NCI-H2029 treated with DMSO at 0.1 percent for 48 hours (cell line): ENCODE results near the gene SPATA31A5.
"Not testable (repeated sequence)": the region's sequence is repeated elsewhere in the genome, so short reads cannot be mapped to it uniquely, and the experiment has no call there.

Experiments
- DNase-seq: peaks from one replicate; lab custom pipeline; 2025; lab: John Stamatoyannopoulos, UW

Gene SPATA31A5

DNA sequence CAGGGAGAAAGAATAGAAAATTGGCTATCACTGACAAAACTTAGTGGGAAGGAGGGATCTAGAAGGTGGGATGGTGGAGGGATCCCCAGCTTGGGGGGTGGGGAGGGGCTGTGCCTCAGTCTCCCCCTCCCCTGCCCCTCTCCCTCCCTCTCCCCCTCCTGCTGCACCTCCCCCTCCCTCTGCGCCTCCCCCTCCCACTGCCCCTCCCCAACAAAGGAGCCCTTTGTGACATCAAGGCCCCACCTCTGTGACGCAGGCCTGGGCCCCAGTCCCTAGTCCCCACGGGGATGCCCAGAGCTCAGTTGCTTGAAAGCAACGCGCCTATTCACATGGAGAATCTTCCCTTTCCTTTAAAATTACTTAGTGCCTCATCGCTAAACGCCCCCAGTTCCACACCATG is at the start of gene SPATA31A5:
TSS of gene SPATA31A5 (plus strand) at position 301 of the 400 bp plus-strand sequence. CDS start at position 330, 29 bp downstream.
- not testable (repeated sequence) for DNase-seq

DNA sequence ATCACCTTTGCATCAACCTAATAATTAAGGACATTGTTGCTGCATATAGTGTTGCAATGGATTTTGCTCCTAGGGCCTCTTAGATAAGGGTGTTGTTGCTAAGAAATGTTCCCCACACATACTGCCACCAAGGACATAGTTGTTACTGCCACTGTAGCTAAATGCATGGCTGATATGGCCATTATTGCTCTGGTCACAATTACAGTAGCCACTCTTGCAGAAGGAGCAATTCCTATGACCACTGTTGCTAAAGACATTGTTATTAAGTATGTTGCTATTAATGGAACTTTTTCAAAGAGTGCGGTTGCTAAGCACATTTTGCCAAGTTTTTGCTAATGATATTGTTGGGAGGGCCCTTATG is 48.8 kb downstream of the SPATA31A5 start:
- DNase-seq: not testable (repeated sequence)

DNA sequence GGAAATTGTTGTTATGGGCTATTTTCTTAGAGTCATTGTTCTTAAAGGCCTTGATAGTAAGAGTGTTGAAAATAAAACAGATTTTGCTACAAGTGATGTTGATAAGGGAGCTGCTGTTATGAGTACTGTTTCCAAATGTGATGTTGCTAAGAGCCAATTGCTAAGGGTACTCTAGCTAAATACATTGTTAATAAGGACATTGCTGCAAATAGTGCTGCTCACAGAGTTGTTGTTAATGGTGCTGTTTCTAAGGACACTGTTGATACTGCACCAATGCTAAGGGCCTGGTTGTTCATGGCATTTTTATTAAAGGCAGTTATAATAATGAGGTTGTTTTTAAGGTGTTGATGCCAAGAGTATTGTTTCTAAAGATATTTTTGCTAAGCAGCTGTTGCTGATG is 52.2 kb downstream of the SPATA31A5 start:
- not testable (repeated sequence) for DNase-seq
